ENCODE measurements around the gene REC114.
"Not testable (repeated sequence)": the region's sequence is repeated elsewhere in the genome, so short reads cannot be mapped to it uniquely, and the experiment has no call there.

Gene REC114, protein sequence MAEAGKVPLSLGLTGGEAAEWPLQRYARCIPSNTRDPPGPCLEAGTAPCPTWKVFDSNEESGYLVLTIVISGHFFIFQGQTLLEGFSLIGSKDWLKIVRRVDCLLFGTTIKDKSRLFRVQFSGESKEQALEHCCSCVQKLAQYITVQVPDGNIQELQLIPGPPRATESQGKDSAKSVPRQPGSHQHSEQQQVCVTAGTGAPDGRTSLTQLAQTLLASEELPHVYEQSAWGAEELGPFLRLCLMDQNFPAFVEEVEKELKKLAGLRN
- total RNA-seq: 0 reads per million in 2 donors

DNA sequence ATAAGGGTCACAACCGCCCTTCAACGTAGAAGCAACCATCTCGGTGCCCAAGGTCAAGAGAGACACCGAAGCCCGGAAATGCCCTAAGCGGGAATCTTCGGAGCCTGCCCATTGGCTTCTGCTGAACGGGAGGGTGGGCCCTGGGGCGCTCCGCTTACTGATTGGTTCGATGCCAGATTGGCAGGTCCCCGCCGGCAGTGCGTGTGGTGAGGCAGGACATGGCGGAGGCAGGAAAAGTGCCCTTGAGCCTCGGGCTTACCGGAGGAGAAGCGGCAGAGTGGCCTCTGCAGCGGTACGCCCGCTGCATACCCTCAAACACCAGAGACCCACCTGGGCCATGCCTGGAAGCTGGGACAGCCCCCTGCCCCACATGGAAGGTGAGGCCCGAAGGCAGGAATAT lies at the start of gene REC114:
Gene REC114 (plus strand): TSS at position 197 of the 400 bp plus-strand sequence. CDS start 22 bp downstream, at position 219.
- no peak for DNase-seq

DNA sequence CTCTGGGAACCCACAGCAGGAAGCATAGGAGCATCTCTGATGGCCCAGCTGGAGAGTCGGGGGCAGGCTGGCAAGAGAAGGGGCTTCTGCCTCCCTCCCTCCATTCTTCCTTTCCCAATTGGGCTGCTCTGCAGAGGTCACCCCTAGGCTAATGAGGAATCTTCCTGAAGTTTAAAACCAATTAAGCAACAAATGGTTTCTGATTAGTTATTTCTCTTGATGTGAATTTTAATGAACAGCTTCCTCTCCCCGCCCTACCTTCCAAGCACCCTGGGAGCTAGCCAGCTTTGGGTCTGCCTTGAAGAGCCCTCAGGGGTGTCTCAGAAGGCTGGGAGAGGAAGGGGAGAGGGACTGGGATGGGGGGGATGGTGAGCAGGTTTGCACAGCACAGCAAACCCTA lies 49.6 kb upstream of the REC114 start:
- no peak for DNase-seq

DNA sequence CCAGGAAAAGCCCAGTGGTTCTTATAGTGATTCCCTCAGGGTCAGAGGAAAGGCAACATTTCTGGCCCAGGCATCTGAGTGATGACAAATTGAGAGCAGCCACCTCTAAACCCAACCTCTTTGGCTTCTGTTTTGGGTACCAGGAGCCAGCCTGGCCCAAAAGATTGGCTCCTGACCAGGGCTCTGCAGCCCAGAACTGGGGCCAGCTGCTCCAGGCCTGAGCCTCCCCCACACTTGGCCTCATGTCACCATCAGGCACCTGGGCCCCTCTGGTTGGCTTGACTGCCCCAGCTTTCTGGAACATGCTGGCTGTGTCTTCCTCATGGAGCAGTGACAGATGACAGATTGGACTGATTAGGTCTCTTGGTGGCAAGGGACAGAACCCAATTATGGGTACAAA lies 48.2 kb upstream of the REC114 start:
- no peak for DNase-seq

DNA sequence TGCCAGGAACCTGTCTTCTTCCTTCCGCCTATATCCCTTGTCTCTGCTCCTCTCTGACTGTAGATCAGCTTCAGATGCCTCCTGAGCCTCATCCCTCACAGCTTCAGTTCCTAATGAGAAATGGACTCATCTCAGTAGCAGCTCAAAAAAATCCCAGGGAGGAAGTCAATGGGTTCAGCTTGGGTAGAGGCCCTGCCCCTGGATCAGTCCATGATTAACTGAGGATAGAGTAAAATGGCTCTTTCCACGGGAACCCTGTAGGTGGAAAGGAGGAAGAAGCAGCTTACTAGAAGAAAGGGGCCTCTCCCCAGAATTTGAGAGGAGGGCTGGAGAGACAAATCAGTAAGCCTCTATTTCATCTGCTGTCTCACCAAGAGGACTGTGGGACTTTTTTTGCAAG lies 47.3 kb upstream of the REC114 start:
- DNase-seq: no peak

DNA sequence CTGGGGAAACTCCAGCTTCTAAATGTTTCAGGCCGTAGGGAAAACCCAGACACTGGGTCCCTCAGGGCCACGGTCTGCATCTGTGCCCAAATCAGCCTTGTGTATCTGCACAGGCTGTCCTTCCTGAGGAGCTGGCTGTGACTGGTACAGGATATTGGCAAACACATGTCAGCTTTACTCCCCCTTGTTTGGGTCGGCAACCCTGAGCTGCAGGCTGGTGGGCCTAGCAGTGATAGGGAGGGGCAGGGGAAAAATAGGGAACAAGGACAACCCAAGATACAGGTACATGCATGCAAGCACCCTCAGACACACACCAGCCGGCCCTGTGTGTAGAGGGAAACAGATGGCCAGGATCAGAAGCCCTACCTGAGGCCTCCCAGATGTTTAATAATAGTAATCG lies 45.5 kb upstream of the REC114 start:
- no peak for DNase-seq

DNA sequence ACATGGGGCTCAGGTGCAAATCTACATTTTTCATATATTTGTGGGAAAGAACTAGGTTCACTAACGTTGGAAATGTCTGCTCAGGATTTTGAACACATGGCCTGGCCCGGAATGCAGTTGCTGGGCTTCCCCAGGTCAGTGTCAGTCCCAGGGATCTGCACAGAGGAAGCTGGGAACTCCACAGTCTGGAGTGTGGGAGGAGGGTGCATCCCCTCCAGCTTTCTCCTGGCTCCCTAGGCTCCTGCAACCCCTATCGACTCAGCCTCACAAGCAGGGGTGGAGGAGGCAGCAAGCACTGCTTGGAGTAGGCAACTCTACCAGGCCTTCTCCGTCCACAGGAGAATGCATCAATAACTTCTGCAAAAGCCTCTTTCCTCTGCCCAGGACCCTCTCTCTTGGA lies 44.1 kb upstream of the REC114 start:
- no peak for DNase-seq

DNA sequence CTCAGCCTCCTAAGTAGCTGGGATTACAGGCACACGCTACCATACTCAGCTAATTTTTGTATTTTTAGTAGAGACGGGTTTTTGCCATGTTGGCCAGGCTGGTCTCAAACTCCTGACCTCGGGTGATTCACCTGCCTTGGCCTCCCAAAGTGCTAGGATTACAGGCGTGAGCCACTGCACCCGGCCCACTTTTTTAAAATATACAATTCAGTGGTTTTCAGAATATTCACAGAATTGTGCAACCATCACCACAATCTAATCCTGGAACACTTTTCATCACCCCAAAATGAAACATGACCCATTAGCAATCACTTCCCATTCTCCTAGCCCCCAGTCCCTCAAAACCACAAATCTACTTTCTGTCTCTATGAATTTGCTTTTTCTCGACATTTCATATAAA lies 42.7 kb upstream of the REC114 start:
- DNase-seq: not testable (repeated sequence)

DNA sequence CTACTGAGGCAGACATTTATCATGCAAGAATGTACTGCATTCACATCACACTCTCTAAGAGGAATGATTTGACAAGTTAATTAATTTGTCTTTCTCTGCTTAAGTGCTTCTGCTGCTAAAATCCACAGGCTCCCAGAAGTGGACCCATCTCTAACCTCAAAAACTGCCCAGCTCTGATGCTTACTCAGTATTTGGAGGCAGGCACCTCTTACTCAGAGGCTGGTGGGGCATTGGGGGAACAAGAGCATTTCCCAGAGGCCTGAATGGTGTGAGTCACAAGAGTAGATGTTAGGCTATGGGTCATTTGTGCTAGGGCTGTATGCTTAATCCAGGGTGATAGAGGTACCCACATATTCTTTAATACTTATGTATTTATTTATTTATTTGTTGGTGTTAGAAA lies 39.8 kb upstream of the REC114 start:
- DNase-seq: no peak

DNA sequence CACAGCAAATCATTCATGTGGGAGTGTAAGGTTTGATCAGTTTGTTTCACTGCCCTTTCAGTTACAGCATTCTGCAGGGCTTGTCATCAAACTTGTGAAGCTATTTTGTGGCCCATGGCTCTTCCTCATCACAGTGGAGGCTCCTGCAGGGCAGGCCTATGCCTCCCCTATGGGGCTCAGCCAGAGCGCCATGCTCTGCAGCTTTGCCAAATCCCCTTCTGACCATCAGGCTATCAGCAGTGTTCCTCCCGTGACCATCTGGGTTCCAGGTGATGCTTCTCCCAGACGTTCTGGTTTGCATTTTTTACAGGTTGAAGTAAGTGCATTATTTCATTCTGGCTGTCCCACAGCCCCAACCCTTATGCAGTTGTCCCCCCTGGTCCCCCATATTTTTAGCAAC lies 28.1 kb upstream of the REC114 start:
- no peak for DNase-seq

DNA sequence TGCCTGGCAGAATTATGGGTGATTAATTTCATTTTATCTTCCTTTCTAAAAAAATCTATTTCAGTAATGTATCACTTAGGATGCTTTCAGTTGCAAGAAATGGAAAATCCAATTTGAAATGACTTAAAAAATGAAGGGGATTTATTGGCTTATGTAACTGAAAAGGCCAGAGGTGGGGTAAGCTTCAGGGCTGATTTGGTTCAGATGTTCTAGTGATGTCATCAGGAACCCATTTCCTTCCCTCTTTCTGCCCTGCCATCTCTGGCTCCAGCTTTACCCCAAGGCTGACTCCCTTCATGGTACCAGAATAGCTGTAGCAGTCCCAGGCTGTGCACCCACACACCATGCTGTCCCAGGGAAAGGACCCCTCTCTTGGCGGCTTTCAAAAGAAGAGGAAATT lies 18.5 kb upstream of the REC114 start:
- DNase-seq: no peak

DNA sequence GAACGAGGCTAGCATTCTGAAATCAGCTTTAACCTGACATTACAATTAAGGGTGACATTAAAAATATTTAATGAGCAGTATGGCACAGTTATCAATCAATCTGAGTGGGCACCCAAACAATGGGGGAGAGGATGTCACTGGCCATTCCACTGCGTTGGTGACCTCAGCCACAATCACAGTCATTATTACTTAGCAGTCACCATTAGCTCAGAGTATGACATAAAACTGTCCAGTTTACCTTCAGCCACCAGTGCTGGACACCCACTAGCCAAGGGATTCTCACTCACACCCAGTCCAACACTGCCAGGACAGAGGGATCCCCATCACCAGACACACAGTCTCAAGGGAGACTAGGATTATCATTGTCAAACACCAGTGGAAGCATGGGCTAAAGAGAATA lies 17.5 kb upstream of the REC114 start:
- DNase-seq: no peak

DNA sequence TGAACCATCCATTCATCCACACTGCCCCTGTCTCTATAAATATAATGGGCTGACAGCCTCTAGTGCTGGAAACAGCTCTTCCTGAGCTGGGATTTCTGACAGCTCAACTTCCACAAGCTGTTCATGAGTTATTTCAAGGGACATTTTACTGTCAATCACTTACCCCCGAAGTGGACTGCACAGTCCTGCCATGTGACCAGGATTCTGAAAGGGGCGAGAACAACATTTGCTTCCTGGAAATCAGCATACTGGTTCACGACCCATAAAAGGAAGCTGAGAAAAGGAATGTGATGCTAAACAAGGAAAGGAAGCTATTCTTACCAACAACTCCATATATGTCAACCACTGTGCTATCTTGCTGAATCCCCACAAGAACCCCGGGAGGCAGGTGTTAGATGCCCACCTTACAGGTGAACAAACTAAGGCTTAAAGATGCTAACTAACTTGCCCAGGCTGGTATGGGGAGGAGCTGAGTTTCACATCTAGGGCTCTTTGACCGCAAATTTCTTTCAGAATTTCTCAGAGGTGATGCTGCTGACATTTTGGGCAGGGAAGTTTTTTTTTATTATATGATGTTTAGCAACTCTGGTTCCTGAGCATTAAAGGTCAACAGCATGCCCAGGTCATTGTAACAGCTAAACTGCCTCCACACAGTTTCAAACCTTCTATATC lies 16.5 kb upstream of the REC114 start:
- no peak for DNase-seq

DNA sequence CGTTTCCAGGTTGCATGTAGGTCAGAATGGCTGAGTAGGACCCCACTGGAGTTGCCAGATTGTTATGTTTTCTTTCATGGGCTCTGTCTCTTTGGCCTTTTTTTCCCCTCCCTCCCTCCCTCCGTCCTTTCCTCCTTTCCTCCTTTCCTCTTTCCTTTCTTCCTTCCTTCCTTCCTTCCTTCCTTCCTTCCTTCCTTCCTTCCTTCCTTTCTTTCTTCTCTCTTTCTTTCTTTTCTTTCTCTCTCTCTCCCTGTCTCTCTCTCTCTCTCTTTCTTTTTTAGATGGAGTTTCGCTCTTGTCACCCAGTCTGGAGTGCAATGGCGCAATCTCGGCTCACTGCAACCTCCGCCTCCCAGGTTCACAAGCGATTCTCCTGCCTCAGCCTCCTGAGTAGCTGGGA lies 11.6 kb upstream of the REC114 start:
- not testable (repeated sequence) for DNase-seq

DNA sequence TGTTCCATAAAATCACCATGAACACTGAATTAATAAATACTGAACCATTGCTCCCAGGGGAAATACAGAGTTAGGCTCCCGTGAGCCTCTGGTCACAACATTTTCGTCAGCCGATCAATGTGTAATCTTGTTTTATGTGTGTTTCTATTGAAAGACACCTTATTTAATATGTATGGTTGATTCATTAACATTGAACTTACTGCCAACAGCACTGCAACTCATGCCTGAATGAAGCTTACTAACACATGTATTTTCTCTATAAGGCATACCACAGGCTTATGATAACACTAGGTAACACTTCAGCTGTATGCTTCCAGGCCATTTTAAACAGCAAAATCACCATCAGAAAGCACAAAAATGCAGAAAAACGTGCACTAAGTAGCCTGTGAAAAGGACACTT lies 9.1 kb upstream of the REC114 start:
- DNase-seq: no peak

DNA sequence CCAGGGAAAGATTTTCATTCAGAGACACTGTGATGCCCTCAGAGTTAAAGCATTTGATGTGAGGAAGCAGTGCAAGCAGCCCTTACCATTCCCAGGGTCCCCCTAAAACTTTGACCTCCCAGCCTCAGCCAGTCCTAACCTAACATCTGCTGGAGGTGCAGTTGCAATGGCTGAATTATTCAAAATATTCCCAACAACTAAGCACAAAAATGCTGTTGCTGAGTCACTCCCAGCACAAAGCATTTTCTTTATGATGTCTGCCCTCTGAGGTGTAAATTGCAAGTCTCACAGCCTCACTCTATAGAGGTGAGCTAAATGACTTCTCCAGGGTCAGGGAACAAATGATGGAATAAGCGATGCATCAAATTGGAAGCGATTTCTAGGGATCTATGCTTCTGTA lies 6.4 kb upstream of the REC114 start:
- no peak for DNase-seq

DNA sequence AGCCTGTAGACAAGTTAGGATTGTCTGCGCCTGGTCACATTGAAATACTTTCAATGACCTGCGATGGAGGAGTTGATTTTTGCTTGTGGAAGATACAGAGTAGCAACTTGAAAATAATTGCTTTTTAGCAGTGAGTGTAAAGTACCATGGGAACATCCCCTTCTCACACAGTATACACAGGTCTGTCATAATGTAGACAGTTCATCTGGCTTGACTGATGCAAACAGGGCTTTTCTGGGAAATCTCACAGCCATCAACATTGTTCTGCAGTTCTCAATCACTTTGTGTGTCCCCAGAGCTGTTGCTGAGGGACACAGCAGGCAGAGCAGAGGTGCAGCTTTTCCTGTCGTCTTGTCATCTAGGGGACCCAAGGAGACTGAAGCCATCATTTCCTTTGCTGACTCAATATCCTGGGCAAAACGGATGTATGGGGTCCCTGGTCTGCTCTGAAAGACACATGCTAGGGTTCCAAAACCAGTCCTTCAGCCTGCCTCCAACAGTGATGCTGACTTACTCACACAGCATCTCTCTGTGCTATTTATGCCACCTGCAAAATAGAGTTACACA lies 5.3 kb upstream of the REC114 start:
- DNase-seq: no peak

DNA sequence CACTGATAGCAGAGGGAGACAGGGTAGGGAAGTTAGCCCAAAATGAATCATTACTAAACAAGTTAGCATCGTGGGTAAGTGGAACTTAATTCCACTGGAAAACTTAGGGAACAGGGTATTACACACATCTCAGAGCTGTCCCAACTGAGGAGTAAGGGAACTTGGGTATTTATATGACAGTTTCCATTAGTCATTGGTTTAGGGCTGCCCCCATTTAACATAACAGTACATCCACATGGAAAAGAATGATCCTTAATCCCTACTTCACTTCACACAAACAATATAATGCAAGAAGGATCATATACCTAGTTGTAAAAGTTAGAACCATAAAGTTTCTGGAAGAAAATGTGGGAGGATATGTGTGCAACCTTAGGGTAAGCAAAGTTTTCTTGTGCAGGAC lies 4.3 kb upstream of the REC114 start:
- no peak for DNase-seq

DNA sequence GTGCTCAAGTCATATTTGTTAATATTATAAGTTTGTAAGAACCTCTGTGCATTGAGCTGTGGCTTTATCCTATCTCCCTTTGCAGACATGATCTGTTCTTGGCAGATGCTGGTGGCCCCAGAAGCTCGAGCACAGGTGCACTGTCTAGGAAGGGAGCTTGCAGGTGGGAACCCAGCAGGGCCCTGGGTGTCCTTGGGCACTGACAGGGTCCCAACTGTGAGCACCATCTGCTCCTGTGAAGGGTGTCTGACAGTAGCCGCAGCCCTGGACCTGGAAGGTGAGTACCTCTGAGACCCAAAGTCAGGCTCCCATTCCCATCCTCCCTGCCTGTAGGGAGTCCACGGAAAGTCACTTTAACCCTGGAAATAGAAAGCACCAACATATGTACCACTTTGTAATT lies 2.4 kb upstream of the REC114 start:
- no peak for DNase-seq

DNA sequence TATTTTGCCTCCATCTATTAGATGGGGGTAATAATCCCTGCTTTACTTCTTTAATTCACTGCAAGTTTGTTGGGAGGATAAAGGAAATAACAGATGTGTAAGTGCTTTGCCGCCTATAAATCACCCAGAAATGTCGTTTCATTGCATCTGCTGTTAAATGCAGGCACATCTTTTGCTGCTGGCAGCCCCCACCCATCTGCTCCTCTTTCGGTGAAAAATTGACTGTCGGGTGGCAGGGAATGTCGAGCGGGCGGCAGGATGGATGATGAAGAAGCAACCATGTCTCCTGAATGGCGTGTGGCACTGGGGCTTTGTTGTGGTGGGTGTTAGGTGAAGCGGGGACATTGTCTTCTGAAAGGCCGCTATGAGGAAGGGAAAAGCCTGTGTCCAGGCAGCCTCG lies 543 bp upstream of the REC114 start:
- no peak for DNase-seq

DNA sequence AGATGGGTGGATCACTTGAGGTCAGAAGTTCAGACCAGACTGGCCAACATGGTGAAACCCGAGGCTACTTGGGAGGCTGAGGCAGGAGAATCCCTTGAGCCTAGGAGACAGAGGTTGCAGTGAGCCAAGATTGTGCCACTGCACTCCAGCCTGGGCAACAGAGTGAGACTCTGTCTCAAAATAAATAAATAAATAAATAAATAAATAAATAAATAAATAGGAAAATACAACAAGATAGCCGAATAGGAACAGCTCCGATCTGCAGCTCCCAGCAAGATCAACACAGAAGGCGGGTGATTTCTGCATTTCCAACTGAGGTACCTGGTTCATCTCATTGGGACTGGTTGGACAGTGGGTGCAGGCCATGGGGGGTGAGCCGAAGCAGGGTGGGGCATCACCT lies 4.5 kb downstream of the REC114 start:
- not testable (repeated sequence) for DNase-seq

DNA sequence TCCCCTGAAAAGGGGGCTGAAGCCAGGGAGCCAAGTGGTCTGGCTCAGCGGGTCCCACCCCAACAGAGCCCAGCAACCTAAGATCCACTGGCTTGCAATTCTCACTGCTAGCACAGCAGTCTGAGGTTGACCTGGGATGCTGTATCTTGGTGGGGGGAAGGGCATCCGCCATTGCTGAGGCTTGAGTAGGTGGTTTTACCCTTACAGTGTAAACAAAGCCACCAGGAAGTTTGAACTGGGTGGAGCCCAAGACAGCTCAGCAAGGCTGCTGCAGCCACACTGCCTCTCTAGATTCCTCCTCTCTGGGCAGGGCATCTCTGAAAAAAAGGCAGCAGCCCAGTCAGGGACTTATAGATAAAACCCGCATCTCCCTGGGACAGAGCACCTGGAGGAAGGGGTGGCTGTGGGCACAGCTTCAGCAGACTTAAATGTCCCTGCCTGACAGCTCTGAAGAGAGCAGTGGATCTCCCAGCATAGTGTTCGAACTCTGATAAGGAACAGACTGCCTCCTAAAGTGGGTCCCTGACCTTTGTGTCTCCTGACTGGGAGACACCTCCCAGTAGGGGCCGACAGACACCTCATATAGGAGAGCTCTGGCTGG lies 5.3 kb downstream of the REC114 start:
- not testable (repeated sequence) for DNase-seq

DNA sequence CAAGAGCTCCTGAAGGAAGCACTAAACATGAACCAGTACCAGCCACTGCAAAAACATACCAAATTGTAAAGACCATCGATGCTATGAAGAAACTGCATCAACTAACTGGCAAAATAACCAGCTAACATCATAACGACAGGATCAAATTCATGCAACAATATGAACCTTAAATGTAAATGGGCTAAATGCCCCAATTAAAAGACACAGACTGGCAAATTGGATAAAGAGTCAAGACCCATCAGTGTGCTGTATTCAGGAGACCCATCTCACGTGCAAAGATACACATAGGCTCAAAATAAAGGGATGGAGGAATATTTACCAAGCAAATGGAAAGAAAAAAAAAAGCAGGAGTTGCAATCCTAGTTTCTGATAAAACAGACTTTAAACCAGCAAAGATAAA lies 7.0 kb downstream of the REC114 start:
- DNase-seq: not testable (repeated sequence)

DNA sequence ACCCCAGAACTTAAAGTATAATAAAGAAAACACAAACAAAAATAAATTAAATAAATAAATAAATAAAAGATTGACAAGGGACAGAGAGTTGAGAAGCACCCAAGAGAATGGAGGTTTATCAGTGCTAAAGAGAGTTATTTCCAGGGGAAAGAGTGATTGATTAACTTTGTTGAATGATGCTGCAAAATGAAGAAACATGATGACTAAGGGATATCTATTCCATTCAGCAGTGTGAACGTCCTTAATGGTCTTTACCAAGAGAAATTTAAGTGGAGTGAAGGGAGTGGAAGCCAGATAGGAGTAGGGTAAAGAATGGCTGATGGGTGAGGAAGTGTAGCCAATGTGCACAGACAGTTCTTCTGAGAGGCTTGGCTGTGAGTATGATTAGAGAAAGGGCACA lies 11.1 kb downstream of the REC114 start:
- no peak for DNase-seq

DNA sequence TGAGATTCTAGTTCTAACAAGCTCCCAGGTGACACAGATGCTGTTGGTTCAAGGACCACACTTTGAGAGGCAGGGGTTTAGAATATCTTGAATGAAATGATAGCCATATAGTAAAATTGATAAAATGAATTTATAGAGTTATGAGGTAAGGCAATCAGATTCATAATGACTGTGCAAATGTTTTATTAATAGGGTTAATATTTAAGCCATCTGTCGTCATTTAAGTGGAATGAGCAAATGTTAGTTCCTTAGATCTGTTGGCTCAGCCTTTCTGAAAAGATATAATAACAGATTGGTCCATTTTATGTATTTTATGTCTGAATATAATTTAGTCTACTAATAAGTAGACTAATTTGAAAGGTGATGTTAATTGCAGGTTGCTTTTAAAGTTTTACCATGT lies 12.9 kb downstream of the REC114 start:
- no peak for DNase-seq

Measured in activated gamma-delta T cell (primary cell).